ENCODE results near the gene TRIM72.
"Not testable (repeated sequence)": the region's sequence is repeated elsewhere in the genome, so short reads cannot be mapped to it uniquely, and the experiment has no call there.

The TRIM72 gene

GRCh38 chr16:31268891-31269290 is 55.0 kb downstream of the TRIM72 start:
- H3K4me3 ChIP-seq (ENCODE audit: low read length): no peak overlapping the region
- H3K4me1 ChIP-seq (ENCODE audit: control insufficient read depth, low read depth, low read length): peaks cover 8% of the 10 kb centered on the region
- no peak overlapping the region for H3K9ac ChIP-seq (ENCODE audit: low read length)
- H3K27me3 ChIP-seq (ENCODE audit: control insufficient read depth, insufficient read depth, low read length): no peaks in the 10 kb centered on the region
- H3K9me3 ChIP-seq (ENCODE audit: control insufficient read depth, low read depth, low read length): no peaks in the 10 kb centered on the region
- H3K36me3 ChIP-seq (ENCODE audit: control insufficient read depth, low read depth, low read length): no peaks in the 10 kb centered on the region
- no peak overlapping the region for H3K27ac ChIP-seq (ENCODE audit: low read length)

DNA sequence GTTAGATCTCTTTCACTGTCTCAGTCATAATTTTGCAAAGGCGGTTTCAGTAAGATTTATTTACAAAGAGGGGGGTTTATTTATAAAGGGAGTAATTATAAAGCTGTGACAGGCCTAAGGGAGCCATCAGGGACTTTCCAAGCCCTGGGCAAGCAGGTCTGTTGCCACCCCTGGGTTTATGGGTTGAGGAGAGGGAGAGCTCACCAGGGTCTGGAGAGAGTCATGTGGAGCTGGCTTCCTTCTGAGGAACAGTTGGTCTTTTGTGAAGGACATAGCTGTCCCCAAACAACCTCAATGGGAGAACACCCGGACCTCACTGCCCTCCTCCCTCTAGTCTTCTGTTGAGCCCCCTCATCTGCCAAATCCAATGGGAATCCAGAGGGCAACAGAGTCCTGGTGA is 55.6 kb downstream of the TRIM72 start:
- Histone ChIP-seq H3K27ac (ENCODE audit: low read length) (no peak overlapping the region), H3K4me1 (ENCODE audit: control insufficient read depth, low read depth, low read length) (peaks cover 8% of the 10 kb centered on the region), H3K9ac (ENCODE audit: low read length) (no peak overlapping the region), H3K27me3 (ENCODE audit: control insufficient read depth, insufficient read depth, low read length) (no peaks in the 10 kb centered on the region), H3K36me3 (ENCODE audit: control insufficient read depth, low read depth, low read length) (no peaks in the 10 kb centered on the region), H3K4me3 (ENCODE audit: low read length) (no peak overlapping the region), H3K9me3 (ENCODE audit: control insufficient read depth, low read depth, low read length) (no peaks in the 10 kb centered on the region)

- H3K27me3 ChIP-seq (ENCODE audit: control insufficient read depth, insufficient read depth, low read length); H3K27ac ChIP-seq (ENCODE audit: low read length); H3K9me3 ChIP-seq (ENCODE audit: control insufficient read depth, low read depth, low read length); H3K9ac ChIP-seq (ENCODE audit: low read length); H3K4me3 ChIP-seq (ENCODE audit: low read length); H3K36me3 ChIP-seq (ENCODE audit: control insufficient read depth, low read depth, low read length); H3K4me1 ChIP-seq (ENCODE audit: control insufficient read depth, low read depth, low read length): not testable (repeated sequence)
These were observed 56.1 kb downstream of the TRIM72 start for GRCh38 chr16:31269973-31270372.

GRCh38 chr16:31270795-31271194 is 56.9 kb downstream of the TRIM72 start:
- Histone ChIP-seq H3K27me3 (ENCODE audit: control insufficient read depth, insufficient read depth, low read length) (no peaks in the 10 kb centered on the region), H3K9me3 (ENCODE audit: control insufficient read depth, low read depth, low read length) (no peaks in the 10 kb centered on the region)

GRCh38 chr16:31271621-31272190 is 57.8 kb downstream of the TRIM72 start:
- no peaks in the 10 kb centered on the region for H3K36me3 ChIP-seq (ENCODE audit: control insufficient read depth, low read depth, low read length)
- H3K27me3 ChIP-seq (ENCODE audit: control insufficient read depth, insufficient read depth, low read length): no peaks in the 10 kb centered on the region
- no peak overlapping the region for H3K4me3 ChIP-seq (ENCODE audit: low read length)

More at GRCh38 chr16:31270795-31271194, 56.9 kb downstream of the TRIM72 start:
- Histone ChIP-seq H3K9ac (ENCODE audit: low read length) (no peak overlapping the region), H3K27ac (ENCODE audit: low read length) (no peak overlapping the region), H3K4me3 (ENCODE audit: low read length) (no peak overlapping the region), H3K36me3 (ENCODE audit: control insufficient read depth, low read depth, low read length) (no peaks in the 10 kb centered on the region), H3K4me1 (ENCODE audit: control insufficient read depth, low read depth, low read length) (peaks cover 8% of the 10 kb centered on the region)

GRCh38 chr16:31273187-31273586 is 59.3 kb downstream of the TRIM72 start:
- no peak overlapping the region for H3K27ac ChIP-seq (ENCODE audit: low read length)
- H3K4me3 ChIP-seq (ENCODE audit: low read length): no peak overlapping the region
- H3K4me1 ChIP-seq (ENCODE audit: control insufficient read depth, low read depth, low read length): no peaks in the 10 kb centered on the region
- no peaks in the 10 kb centered on the region for H3K27me3 ChIP-seq (ENCODE audit: control insufficient read depth, insufficient read depth, low read length)
- no peaks in the 10 kb centered on the region for H3K9me3 ChIP-seq (ENCODE audit: control insufficient read depth, low read depth, low read length)
- no peak overlapping the region for H3K9ac ChIP-seq (ENCODE audit: low read length)
- no peaks in the 10 kb centered on the region for H3K36me3 ChIP-seq (ENCODE audit: control insufficient read depth, low read depth, low read length)

More at GRCh38 chr16:31271621-31272190, 57.8 kb downstream of the TRIM72 start:
- Histone ChIP-seq H3K4me1 (ENCODE audit: control insufficient read depth, low read depth, low read length) (peaks cover 8% of the 10 kb centered on the region), H3K27ac (ENCODE audit: low read length) (no peak overlapping the region), H3K9me3 (ENCODE audit: control insufficient read depth, low read depth, low read length) (no peaks in the 10 kb centered on the region), H3K9ac (ENCODE audit: low read length) (no peak overlapping the region)

DNA sequence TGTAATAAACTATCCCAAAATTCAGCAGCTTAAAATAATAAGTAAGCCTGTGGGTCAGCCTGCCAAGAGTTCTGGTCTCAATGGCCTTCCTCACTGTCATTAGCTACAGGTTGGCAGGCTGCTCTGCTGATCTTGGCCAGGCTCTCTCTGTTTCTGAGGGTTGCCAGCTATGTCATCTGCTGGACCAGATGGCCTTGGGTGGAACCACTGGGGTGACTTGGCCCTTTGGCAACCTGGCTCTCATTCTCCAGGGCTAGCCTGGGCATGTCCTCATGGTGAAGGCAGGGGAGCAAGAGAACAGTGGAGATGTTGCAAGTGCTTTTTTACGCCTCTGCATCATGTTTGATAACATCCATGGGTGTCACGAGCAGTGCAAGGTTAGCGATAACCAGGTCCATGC is 59.8 kb downstream of the TRIM72 start:
- Histone ChIP-seq H3K9me3 (ENCODE audit: control insufficient read depth, low read depth, low read length) (no peaks in the 10 kb centered on the region), H3K27ac (ENCODE audit: low read length) (no peak overlapping the region), H3K27me3 (ENCODE audit: control insufficient read depth, insufficient read depth, low read length) (no peaks in the 10 kb centered on the region), H3K9ac (ENCODE audit: low read length) (no peak overlapping the region), H3K36me3 (ENCODE audit: control insufficient read depth, low read depth, low read length) (no peaks in the 10 kb centered on the region), H3K4me1 (ENCODE audit: control insufficient read depth, low read depth, low read length) (no peaks in the 10 kb centered on the region), H3K4me3 (ENCODE audit: low read length) (no peak overlapping the region)

DNA sequence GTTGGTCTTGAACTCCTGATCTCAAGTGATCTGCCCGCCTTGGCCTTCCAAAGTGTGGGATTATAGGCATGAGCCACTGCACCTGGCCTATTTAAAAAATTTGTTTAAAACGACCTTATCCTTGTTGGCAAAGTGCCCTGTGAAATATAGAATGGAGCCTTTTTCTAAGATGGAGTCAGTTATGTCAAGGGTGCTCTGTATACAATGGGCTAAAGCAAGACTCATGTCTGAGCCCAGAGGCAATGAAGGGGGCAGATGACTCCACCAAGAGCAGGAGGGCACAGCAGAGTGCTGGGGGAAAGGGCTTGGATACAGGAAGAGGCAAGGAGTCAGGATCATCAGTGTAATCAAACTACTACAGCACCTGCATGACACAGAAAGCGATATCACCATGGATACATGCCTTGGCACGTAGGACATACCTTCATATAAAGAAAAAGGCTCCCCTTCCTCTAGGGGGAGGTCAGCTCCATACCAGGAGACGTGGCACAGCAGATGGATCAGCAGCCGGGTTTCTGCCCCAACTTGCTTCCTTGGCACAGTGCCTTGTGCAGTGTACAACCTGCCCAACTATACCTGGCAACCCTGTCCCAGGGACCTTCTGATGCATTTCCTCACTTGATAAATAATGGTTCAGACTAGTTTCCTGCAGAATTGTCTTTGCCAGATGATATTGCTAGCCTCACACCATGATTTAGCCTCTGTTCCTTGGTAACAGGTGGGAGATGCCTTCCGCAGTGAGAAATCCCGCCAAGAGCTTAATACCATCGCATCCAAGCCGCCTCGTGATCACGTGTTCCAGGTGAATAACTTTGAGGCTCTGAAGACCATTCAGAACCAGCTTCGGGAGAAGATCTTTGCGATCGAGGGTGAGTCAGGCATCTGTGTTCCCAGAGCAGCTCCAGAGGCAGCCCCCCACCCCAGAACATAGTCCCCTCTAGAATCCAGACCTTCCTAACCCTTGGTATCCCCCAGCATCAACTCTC is 61.2 kb downstream of the TRIM72 start:
- Histone ChIP-seq H3K36me3 (ENCODE audit: control insufficient read depth, low read depth, low read length) (no peaks in the 10 kb centered on the region), H3K4me3 (ENCODE audit: low read length) (no peak overlapping the region), H3K9me3 (ENCODE audit: control insufficient read depth, low read depth, low read length) (no peaks in the 10 kb centered on the region), H3K27me3 (ENCODE audit: control insufficient read depth, insufficient read depth, low read length) (no peaks in the 10 kb centered on the region), H3K27ac (ENCODE audit: low read length) (no peak overlapping the region), H3K9ac (ENCODE audit: low read length) (no peak overlapping the region), H3K4me1 (ENCODE audit: control insufficient read depth, low read depth, low read length) (no peaks in the 10 kb centered on the region)

GRCh38 chr16:31276600-31276999 is 62.7 kb downstream of the TRIM72 start:
- no peak overlapping the region for H3K4me3 ChIP-seq (ENCODE audit: low read length)
- H3K9ac ChIP-seq (ENCODE audit: low read length): no peak overlapping the region
- H3K27me3 ChIP-seq (ENCODE audit: control insufficient read depth, insufficient read depth, low read length): no peaks in the 10 kb centered on the region
- no peak overlapping the region for H3K27ac ChIP-seq (ENCODE audit: low read length)
- no peaks in the 10 kb centered on the region for H3K36me3 ChIP-seq (ENCODE audit: control insufficient read depth, low read depth, low read length)
- H3K9me3 ChIP-seq (ENCODE audit: control insufficient read depth, low read depth, low read length): no peaks in the 10 kb centered on the region
- H3K4me1 ChIP-seq (ENCODE audit: control insufficient read depth, low read depth, low read length): no peaks in the 10 kb centered on the region

- Histone ChIP-seq H3K9ac (ENCODE audit: low read length) (no peak overlapping the region), H3K4me1 (ENCODE audit: control insufficient read depth, low read depth, low read length) (no peaks in the 10 kb centered on the region), H3K36me3 (ENCODE audit: control insufficient read depth, low read depth, low read length) (no peaks in the 10 kb centered on the region), H3K27me3 (ENCODE audit: control insufficient read depth, insufficient read depth, low read length) (no peaks in the 10 kb centered on the region), H3K27ac (ENCODE audit: low read length) (no peak overlapping the region), H3K4me3 (ENCODE audit: low read length) (no peak overlapping the region), H3K9me3 (ENCODE audit: control insufficient read depth, low read depth, low read length) (no peaks in the 10 kb centered on the region)
These were observed 63.8 kb downstream of the TRIM72 start for GRCh38 chr16:31277659-31278260.

DNA sequence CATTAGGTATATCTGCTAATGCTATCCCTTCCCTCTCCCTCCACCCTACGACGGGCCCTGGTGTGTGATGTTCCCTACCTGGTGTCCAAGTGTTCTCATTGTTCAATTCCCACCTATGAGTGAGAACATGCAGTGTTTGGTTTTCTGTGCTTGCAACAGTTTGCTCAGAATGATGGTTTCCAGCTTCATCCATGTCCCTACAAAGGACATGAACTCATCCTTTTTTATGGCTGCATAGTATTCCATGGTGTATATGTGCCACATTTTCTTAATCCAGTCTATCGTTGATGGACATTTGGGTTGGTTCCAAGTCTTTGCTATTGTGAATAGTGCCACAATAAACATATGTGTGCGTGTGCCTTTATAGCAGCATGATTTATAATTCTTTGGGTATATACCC is 64.9 kb downstream of the TRIM72 start:
- not testable (repeated sequence) for H3K9me3 ChIP-seq (ENCODE audit: control insufficient read depth, low read depth, low read length); H3K27ac ChIP-seq (ENCODE audit: low read length); H3K36me3 ChIP-seq (ENCODE audit: control insufficient read depth, low read depth, low read length); H3K4me3 ChIP-seq (ENCODE audit: low read length); H3K27me3 ChIP-seq (ENCODE audit: control insufficient read depth, insufficient read depth, low read length); H3K4me1 ChIP-seq (ENCODE audit: control insufficient read depth, low read depth, low read length); H3K9ac ChIP-seq (ENCODE audit: low read length)
